GM18870 (cell line): ENCODE results near the gene FMNL2.

ENCODE experiments used
- ATAC-seq: cut with Tn5 transposase; IDR thresholded peaks from one replicate; pipeline ENCODE4 v1.9.1; 2021; ENCODE audit warnings: moderate library complexity; ENCODE audit not compliant: unreplicated experiment

The FMNL2 gene

DNA sequence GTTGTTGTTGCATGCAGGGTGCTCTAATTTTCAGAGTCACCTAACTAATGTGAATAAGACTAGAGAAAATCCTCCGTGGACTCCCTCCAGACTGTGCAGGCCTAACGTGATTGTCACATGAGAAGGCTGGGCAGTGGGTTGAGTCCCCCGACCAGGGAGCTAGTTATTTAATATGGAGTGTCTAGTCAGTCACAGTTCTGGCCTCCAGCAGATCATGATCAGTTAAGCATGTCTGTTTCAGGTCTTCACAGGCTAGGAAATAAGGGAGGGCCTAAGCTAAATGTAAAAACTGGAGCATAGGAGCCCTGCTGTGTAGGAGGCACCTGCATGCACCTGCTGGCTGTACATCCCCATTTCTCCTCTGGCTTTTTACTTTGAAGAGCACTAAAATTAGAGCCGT, 295.5 kb downstream of the FMNL2 start:
- ATAC-seq: no peak

DNA sequence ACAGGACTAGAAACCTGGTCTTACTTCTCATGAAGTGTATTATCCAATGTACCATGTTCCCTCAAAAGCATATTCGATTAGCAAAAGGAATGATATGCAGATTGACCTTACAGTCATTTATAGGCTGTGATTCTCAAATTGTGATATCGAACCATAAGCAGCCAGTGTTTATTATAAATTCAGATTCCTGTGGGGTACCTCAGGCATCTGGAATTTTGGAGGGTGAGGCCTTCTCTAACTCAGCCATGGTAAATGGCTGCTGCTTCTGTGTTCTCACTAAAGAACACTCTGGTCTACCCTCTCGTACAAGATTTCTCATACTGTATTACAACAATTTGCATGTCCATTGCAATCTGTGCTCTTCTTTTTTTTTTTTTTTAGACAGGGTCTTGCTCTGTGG, 297.8 kb downstream of the FMNL2 start:
- no peak for ATAC-seq

DNA sequence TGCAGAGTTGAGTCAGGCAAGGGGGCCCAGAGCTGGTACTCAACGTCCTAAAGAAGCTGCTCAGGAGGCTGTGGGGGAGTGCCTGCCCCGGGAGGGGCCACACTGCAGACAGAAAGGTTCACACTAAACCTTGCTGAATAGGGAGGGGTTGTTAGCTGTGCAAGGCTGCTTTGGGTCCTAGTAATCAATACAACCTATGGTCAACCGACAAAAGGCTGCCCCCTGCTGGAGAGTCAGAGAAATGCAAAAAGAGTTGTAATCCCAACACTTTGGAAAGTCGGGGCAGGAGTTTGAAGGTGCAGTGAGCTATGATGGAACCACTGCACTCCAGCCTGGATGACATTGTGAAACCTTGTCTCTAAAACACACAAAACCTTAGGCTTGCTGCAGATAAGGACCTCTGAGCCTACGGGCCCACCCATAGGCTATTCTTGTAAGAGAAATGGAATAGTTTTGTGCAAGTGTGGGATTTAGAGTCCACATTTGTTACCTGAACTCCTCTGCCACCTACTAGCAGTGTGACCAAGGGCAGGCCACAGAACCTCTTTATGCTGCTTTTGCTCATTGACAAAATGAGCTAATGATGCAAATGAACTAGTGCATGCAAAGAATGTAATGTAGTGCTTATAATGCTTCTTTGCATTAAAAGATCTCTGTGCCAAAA, 300.8 kb downstream of the FMNL2 start:
- no peak for ATAC-seq

DNA sequence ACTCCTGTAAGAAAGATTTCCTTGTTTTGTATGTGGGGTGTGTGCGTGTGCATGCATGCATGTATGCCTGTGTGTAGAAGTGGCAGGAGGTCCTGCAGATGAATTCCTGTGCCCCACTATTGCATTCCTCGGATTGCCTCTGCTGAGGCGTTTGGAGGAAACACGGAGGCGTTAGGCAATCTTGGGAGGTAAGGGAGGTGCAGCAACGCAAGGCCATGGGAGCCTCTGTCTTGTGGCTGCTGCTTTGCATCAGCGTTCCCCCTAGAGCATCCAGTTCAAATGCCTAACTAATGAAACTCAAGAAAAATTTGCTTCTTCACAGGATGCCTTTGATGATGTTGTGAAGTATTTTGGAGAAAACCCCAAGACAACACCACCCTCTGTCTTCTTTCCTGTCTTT, 302.3 kb downstream of the FMNL2 start:
- ATAC-seq: no peak

DNA sequence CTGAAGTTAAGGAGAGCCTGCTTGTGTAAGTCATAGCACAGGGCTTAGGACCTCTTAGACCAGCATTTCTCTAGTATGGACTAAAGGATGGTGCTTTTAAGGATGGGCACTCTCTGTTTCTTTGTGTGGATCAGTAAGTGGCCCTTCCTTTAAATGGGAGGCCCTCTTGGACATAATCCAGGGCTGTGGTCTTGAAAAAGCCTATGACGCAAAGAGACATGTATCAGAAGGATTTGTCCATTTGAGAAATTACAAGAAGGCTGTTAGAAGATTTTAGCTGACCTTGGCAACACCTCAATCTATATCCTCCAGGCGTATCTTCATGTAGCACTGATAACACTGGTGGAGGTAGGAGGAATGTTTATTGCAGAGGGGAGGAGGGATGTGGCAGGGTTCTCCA, 303.1 kb downstream of the FMNL2 start:
- ATAC-seq: no peak

DNA sequence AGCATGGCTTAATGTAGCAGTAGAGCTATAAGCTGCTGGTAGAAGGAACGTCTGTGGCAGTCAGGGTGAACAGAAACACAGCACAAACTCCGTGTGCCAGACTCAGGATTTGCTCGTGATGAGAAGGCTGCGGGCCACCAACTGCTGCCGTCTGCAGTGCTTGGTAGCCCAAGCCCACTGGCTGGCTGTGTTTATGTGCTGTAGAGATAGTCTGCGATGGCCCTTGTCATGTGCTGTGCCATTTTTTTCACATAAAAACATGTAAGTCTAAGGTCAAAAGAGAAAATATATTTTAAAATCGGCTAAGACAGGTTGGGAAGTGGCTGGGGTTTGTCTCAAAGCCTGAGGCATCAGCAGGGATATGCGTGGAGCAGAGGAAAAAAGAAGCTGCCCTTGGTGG, 303.6 kb downstream of the FMNL2 start:
- no peak for ATAC-seq

DNA sequence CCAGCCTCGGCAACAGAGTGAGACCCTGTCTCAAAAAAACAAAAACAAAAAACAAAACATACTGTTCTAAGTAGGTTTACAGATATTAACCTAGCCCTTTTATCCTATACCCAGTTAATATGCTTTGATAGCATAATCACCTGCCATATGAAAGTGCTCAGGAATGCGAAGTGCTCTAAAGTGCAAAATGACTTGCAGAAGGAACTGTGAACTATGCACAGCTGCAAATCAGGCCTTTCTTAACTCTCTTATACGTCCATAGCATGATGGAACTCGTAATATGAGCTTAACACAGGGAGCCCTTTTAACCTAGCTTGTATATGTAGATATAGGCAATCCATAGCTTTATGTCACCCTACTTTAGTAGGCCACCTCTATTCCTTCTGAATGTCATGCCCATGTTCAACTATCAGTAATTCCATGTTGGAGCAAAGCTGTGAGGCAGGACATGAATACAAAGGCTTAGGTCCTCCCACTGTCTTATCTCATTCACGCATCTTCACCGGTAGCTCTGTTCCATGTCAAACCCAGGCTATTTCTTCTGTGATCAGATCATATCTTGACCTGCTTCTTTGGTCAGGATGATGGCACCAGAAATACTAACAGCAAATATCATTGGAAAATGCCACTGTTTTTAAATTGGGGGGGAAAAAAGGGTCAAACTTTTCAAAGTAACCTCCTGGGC, 309.4 kb downstream of the FMNL2 start:
- ATAC-seq: no peak

DNA sequence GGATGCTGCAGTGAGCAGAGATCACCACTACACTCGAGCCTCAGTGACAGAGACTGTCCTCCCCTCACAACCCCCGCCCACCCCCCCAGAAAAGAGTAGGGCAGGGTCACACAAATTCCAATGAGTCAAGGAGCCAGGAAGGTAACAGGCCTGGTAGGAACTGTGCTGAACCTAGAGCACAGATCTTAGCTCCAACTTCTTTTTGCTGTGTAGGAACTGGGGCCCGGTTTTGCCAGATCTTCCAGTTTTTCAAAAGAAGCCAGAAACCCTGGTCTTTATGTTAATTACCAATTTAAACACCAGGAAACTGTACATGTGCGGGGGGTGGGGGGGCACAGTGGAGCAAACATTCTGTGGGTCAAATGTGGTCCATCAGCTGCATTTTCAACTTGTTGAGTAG, 311.3 kb downstream of the FMNL2 start:
- ATAC-seq: no peak

DNA sequence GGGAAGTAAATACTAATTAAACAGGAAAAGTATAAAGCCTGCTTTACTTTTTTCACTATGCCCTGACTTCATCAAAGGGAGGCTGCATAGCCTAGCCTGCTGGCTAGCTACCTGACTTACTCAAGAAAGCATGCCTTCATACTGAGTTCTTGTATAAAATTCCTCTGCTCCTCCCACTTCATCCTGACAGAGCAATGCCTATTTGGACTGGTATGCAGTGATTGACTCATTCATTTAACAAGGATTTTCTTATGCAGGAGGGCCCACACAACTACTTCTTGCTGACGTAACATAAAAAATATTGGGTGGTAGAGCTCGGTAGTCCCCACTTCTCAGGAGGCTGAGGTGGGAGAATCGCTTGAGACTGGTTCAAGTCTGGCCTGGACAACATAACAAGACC, 311.8 kb downstream of the FMNL2 start:
- ATAC-seq: no peak

DNA sequence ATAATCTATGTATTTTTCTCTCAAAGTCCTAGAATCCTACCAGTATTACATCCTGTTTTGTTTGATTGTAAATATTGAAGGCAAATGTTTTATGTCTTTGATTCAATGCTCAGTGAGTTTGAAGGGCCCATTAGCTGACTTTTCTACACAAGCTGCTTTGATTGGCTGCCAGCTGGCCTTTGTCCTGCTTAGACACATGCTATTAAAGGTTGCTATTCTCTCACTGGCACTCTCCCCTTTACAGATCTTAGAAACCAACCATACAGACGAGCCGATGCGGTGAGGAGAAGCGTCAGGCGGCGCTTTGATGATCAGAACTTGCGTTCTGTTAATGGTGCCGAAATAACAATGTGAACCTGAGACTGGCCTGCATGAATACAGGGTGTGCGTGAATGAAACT, 312.6 kb downstream of the FMNL2 start:
- ATAC-seq: no peak

DNA sequence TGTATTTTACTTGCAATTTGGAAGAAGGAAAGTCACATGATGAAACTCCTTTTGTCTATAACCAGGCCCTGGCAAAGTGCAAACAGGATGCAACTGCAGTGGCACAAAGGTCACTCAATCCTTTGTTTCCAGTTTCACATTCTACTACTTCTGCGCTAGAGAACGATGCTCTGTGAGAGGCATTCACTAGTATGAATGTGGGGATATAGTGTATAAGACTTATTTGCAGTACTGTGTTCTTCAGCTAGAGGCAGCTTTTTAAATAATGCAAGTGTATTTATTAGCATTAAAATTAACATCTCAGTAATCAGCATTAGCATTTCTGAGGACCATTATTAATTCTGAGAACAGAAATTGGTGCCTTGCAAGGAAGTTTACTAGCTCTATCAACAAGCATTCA, 313.4 kb downstream of the FMNL2 start:
- ATAC-seq: no peak

DNA sequence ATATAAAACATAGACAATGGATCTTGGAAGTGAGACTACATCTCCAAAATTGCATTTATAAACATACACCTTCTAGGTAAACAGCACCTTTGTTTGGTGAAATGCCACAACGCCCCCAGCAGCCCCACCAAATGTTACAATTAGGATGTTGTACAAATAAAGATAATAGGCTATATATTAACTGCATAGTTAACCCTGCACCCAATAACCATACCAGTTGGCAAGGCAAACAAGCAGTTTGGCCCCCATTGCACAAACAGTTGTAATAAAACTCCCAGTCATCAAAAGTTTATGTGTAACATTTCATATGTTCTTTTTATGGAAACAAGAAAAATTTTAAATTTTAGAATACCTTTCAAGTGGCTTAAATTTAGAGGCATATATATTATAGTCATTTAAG, 315.0 kb downstream of the FMNL2 start:
- no peak for ATAC-seq

DNA sequence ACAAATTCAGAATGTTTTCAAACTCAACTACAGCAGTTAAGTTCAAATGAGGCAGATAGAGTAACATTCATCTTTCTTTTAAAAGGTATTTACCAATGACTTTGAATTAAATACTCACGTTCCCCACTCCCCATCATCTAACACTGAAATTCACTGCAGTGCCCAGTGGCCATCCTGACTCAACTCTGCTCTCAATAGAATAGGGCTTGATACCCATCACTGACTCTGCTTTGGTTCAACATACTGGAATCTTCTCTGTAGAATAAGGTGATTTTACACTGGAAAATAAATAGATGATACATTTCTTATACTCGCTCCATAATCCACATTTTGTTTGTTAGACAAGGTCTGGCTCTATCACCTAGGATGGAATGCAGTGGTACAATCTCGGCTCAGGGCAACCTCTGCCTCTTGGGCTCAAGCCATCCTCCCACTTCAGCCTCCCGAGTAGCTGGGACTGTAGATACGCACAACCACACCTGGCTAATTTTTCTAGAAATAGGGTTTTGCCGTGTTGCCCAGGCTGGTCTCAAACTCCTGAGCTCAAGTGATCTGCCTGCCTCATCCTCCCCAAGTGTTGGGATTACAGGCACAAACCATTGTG, 315.9 kb downstream of the FMNL2 start:
- no peak for ATAC-seq

DNA sequence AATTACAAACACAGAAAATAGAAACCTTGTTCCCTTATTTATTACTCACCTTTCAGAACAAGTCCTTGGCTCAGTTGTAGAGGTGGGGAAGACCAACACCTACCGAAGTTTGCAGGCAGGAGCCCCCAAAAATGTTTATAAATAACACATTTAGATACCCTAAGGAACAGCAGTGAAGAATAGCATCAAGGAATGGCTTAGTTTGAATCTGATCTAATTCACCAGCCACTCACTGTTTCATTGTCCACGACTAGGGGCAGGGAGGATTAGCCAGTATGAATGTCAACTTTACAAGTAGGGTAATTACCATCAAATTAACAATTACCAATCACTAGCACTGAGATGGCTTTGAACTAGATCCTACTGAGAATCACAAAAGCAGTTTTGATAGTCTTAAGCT, 316.9 kb downstream of the FMNL2 start:
- ATAC-seq: no peak

DNA sequence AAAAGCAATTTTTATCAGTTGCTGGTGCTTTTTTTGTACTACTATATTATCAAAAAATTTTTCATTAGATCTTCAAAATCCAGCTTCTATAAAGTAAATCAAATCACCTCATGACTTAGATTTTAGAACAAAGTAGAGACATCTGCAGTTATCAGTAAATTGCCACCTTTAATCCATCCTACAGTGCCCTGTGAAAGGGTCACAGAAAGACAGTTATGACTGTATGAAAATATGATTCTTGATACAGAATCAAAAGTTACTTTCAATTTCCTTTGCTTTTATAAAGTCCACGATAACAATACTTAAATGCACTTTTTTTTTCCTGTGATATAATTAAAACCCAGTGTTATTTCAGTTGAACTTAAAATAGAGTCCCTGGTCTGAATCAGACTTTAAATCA, 320.9 kb downstream of the FMNL2 start:
- ATAC-seq: no peak

DNA sequence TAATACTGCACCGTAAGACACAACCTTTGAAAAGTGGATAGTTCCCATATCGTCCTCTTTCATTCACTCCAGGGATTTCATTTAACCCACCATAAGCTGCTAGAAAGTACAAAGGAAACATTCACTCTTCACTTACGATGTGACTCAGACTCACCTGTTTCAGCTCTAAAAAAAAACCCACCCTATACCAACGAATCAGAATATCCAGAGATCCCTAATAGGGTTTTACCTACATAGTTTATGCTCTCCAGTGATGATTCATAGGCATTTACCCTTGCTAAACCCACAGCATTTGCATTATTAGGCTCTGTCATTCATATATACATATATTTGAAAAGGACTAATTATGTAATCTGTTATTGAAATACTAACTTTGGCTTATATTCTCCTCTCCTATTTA, 322.1 kb downstream of the FMNL2 start:
- ATAC-seq: peak; percentile 71

DNA sequence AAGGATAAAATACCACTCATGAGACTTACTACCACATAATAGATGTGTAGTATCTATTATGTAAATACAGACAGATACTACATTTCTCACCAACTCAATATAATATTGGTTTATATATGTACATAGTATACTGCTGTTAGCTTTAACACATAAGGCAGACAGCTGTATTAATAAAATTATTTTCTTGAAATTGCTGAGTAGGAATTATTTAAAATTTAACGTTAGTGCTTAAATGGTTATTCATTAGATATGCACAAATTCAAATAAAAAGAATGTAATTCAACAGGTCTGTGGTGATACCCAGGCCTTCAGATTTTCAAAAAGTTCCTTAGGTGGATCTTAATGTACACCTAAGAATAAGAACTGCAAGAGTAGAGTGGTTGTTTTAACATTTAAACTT, 323.2 kb downstream of the FMNL2 start:
- no peak for ATAC-seq

DNA sequence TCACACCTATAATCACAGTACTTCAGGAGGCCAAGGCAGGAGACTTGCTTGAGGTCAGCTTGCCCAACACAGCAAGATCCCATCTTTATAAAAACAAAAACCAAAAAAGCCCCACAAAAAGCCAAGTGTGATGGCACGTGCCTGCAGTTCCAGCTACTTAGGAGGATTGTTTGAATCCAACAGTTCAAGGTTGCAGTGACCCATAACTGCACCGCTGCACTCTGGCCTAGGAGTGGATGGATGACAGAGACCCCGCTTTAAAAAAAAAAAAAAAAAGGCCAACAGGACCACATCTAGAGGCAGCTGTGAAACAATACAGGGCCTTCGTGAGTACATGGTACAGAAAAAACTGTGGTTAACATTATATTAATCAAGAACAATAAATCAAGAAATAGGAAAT, 326.1 kb downstream of the FMNL2 start:
- ATAC-seq: no peak

DNA sequence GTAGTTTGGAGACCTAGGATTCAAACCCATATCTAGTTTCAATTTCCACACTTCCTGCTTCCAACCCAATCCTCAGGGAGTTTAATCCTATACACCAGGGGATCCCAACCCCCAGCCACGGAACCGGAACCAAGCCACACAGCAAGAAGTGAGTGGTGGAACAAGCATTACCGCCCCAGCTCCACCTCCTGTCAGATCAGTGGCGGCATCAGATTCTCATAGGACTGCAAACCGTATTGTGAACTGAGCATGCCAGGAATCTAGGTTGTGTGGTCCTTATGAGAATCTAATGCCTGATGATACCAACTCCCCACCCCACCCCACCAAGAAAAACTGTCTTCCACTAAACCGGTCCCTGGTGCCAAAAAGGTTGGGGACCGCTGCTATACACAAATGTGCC, 329.8 kb downstream of the FMNL2 start:
- no peak for ATAC-seq

DNA sequence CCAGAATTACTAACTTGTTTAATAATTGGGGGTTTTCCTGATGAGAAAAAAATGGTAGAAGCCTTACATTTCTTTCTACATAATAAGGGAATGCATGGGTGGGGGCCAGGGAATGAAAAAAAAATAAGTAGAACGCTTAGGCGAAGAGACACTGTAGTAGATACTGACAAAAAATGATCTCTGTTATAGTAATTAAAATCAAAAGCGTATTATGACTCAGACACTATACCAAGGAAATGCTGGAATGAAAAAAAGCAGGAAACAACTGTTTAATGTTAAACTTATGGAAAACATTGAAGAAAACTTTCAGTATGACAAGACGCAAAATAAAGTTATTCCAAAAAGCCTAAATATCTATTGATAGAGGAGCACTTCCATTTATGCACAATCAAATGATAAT, 339.4 kb downstream of the FMNL2 start:
- ATAC-seq: no peak

DNA sequence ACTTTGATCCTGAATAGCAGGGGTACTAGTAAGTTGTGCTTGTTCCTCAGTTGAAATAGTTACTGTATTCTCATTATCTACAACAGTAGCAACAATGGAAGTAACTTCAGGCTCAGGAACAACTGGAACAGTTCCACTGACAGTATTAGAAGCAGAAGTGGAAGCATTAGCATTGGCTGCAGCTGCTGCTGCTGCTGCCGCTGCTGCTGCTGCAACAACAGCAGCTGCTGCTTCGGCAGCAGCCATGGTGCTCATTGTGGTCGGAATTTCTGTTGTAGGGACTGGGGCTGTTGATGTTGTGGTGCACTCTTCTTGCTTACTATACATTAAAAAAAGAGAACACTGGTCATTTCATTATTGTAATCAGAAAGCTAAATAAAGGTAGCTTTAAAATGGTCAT, 341.5 kb downstream of the FMNL2 start:
- ATAC-seq: no peak

DNA sequence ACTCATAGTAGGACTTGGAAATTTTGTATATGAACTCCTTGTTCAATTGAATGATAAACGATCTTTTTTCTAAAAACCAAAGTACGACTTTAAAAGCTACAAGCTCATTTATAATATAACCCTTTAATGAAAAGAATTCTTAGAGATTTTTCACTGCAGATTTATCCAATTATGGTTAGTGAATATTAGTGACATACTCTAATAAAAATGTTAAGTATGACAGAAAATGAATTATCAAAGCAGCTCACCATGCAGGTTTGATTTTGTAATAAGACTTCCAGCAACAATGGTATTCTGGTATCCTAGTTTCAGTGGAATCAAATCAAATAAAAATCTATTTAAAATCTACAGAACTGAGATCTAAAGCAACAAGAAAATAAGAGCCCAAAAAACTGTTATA, 343.8 kb downstream of the FMNL2 start:
- ATAC-seq: no peak

DNA sequence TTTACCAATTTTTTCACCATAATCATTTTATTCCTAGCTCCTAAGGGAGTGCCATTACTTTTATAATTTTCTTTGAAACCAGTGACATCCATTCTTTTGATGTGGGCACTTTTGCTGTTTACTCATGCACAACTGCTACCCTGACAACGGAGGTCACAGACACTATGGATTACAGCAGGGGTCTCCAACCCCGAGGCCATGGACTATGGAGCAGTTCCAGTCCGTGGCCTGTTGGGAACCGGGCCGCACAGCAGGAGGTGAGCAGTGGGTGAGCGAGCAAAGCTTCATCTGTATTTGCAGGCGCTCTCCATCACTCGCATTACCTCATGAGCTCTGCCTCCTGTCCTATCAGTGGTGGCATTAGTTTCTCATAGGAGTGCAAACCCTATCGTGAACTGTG, 347.7 kb downstream of the FMNL2 start:
- no peak for ATAC-seq
